PC-3 (cell line): ENCODE data around the gene FXYD1. TPM values are rescaled to one million over a fixed set of nuclear protein-coding genes. Genes with fewer than 3 reads are reported as not detected.

Source experiments
- ATAC-seq: fragments of 200-7000 bp; cut with Tn5 transposase; 2 replicates; pipeline ENCODE4 v1.9.1; 2020; ENCODE audit warnings: mild to moderate bottlenecking, moderate library complexity
- BruUV-seq: library from RNA; stranded (reverse); fragments of 400-500 nt; replicated peaks from 2 replicates; lab custom pipeline; 2021; lab: Mats Ljungman, UMichigan
- CTCF ChIA-PET: fragments of 300-600 bp; sonication (Branson Sonifier 250); formaldehyde crosslinking; loops from one replicate; lab custom pipeline; 2022; ENCODE audit warnings: antibody characterized with exemption; lab: Charles Lee
- POLR2A ChIA-PET: fragments of 300-600 bp; sonication (Branson Sonifier 250); formaldehyde crosslinking; loops from one replicate; lab custom pipeline; 2022; ENCODE audit warnings: antibody characterized with exemption; ENCODE audit not compliant: unreplicated experiment; lab: Charles Lee
- DNase-seq: peaks from one replicate; pipeline ENCODE4 v3.0.0-alpha.2; 2015
- H2AFZ ChIP-seq: fragments of 300-600 bp; sonication (generic); 2 replicates; pipeline ENCODE4 v1.6.0; 2016; ENCODE audit warnings: antibody characterized with exemption, low read length
- H3F3A ChIP-seq: fragments of 300-600 bp; sonication (generic); one replicate; pipeline ENCODE4 v1.6.0; 2017; ENCODE audit warnings: antibody characterized with exemption, low read length, control low read depth, mild to moderate bottlenecking; ENCODE audit not compliant: unreplicated experiment
- H3K27ac ChIP-seq: fragments of 300-600 bp; sonication (generic); 2 replicates; pipeline ENCODE4 v1.5.1; 2016; ENCODE audit warnings: mild to moderate bottlenecking, low read length
- H3K27me3 ChIP-seq: fragments of 300-600 bp; sonication (generic); 2 replicates; pipeline ENCODE4 v1.6.1; 2016; ENCODE audit warnings: low read length, mixed read lengths
- H3K36me3 ChIP-seq: fragments of 300-600 bp; sonication (generic); 2 replicates; pipeline ENCODE4 v1.6.1; 2016; ENCODE audit warnings: low read depth, mixed run types, low read length, mixed read lengths
- H3K4me1 ChIP-seq: fragments of 300-600 bp; sonication (generic); 2 replicates; pipeline ENCODE4 v1.5.1; 2016; ENCODE audit warnings: low read length; ENCODE audit not compliant: insufficient read depth
- H3K4me2 ChIP-seq: fragments of 300-600 bp; sonication (generic); 2 replicates; pipeline ENCODE4 v1.6.0; 2016; ENCODE audit warnings: low read length
- H3K4me3 ChIP-seq: fragments of 300-600 bp; sonication (generic); 2 replicates; pipeline ENCODE4 v1.5.1; 2016; ENCODE audit warnings: mild to moderate bottlenecking, low read length, mixed read lengths
- H3K79me2 ChIP-seq: fragments of 300-600 bp; sonication (generic); 2 replicates; pipeline ENCODE4 v1.6.1; 2017; ENCODE audit warnings: low read length, mixed read lengths
- H3K9ac ChIP-seq: fragments of 300-600 bp; sonication (generic); 2 replicates; pipeline ENCODE4 v1.6.0; 2016; ENCODE audit warnings: mild to moderate bottlenecking, low read length
- H3K9me2 ChIP-seq: fragments of 300-600 bp; sonication (generic); replicated peaks from 2 replicates; pipeline ENCODE4 v1.6.1; 2016; ENCODE audit warnings: mixed run types, low read length, mixed read lengths
- H3K9me3 ChIP-seq: fragments of 300-600 bp; sonication (generic); 2 replicates; pipeline ENCODE4 v1.6.1; 2016; ENCODE audit warnings: low read length, mixed read lengths
- H4K20me1 ChIP-seq: fragments of 300-600 bp; sonication (generic); 2 replicates; pipeline ENCODE4 v1.6.1; 2016; ENCODE audit warnings: low read length, mixed read lengths
- CTCF ChIP-seq: fragments of 300-600 bp; sonication (generic); conservative IDR thresholded peaks from 2 replicates; pipeline ENCODE4 v1.5.1; 2017; ENCODE audit warnings: antibody characterized with exemption, low read depth, mild to moderate bottlenecking, low read length
- EZH2 ChIP-seq: fragments of 300-600 bp; sonication (generic); IDR thresholded peaks from one replicate; pipeline ENCODE4 v1.6.1; 2017; ENCODE audit warnings: antibody characterized with exemption, mild to moderate bottlenecking, low read length; ENCODE audit not compliant: unreplicated experiment
- EZH2phosphoT487 ChIP-seq: fragments of 300-600 bp; sonication (generic); IDR thresholded peaks from 2 replicates; pipeline ENCODE4 v1.6.1; 2018; ENCODE audit warnings: mild to moderate bottlenecking, antibody characterized with exemption, low read length, borderline replicate concordance
- intact Hi-C: fragments of 100-400 bp; cut with micrococcal nuclease; formaldehyde crosslinking; loops from 2 replicates; pipeline ENCODE4 v1.9.0; 2023
- total RNA-seq: library from RNA; depleted of rRNA; stranded (reverse); fragments of >200 nt; gene quantifications from 2 replicates; pipeline ENCODE4 v1.2.3, GENCODE V29; 2014

FXYD1 gene
- total RNA-seq, 1 experiment from 2014 or later = not detected

GRCh38 chr19:35140962-35141836 lies 2.6 kb downstream of the FXYD1 start:
- CTCF ChIA-PET = interaction anchor here (0.6 to 1.3 kb wide), 8 partner anchors 13 to 303 kb away, joined by 3 to 15 read pairs (median 4); no protein-coding TSS in a partner anchor
- Histone ChIP-seq H3F3A (no peaks in the 10 kb centered on the region), H3K79me2 (no peaks in the 10 kb centered on the region), H3K9ac (no peak overlapping the region), H3K4me3 (peak overlapping the region; percentile 43), H2AFZ (peak overlapping the region; percentile 61), H3K9me3 (no peaks in the 10 kb centered on the region), H3K4me1 (0 out of 2 replicates have a peak, but pooled peaks cover 11% of the 10 kb centered on the region), H3K27ac (no peak overlapping the region), H3K9me2 (no peaks in the 10 kb centered on the region), H3K27me3 (no peaks in the 10 kb centered on the region), H3K4me2 (peak overlapping the region; percentile 70), H3K36me3 (no peaks in the 10 kb centered on the region), H4K20me1 (no peaks in the 10 kb centered on the region)
- POLR2A ChIA-PET = interaction anchor here (0.6 to 0.7 kb wide), 2 partner anchors 102 to 140 kb away, joined by 5 read pairs; no protein-coding TSS in a partner anchor
- TF ChIP-seq CTCF (peak; percentile 39; the same call in 1 of the 2 replicates), EZH2phosphoT487 (no peak), EZH2 (no peak)
- intact Hi-C loops = loop anchor here (5.0 to 10.0 kb wide), 2 partner anchors 74 to 104 kb away; partner anchors contain the start of gene LSR
- ATAC-seq (peak; percentile 82), DNase-seq (peak; percentile 82)
- BruUV-seq = no TSS peak

- intact Hi-C loops = loop anchor here (5.0 to 10.0 kb wide), 2 partner anchors 75 to 103 kb away; partner anchors contain the start of gene LSR
- no TSS peak for BruUV-seq
- no peaks in the 10 kb centered on the region for H3K79me2 ChIP-seq
- DNase-seq (no peak), ATAC-seq (no peak)
- no peaks in the 10 kb centered on the region for H3K9me2 ChIP-seq
- peak overlapping the region; percentile 70 for H3K4me2 ChIP-seq
- no peaks in the 10 kb centered on the region for H3K36me3 ChIP-seq
- H3K9ac ChIP-seq = no peak overlapping the region
- H3K27ac ChIP-seq = no peak overlapping the region
- no peaks in the 10 kb centered on the region for H3F3A ChIP-seq
- no peaks in the 10 kb centered on the region for H3K9me3 ChIP-seq
- POLR2A ChIA-PET = interaction anchor here (0.6 kb wide), 1 partner anchor 139 kb away, joined by 5 read pairs; no protein-coding TSS in a partner anchor
- peak overlapping the region; percentile 55 for H3K4me3 ChIP-seq
- H3K4me1 ChIP-seq = 0 out of 2 replicates have a peak, but pooled peaks cover 11% of the 10 kb centered on the region
- no peaks in the 10 kb centered on the region for H4K20me1 ChIP-seq
- TF ChIP-seq EZH2phosphoT487 = no peak
- no peak for TF ChIP-seq CTCF
- no peak for TF ChIP-seq EZH2
- CTCF ChIA-PET = interaction anchor here (0.6 to 1.3 kb wide), 4 partner anchors 75 to 120 kb away, joined by 3 to 15 read pairs (median 7); no protein-coding TSS in a partner anchor
- peak overlapping the region; percentile 61 for H2AFZ ChIP-seq
- no peaks in the 10 kb centered on the region for H3K27me3 ChIP-seq
These were observed 3.4 kb downstream of the FXYD1 start for GRCh38 chr19:35141837-35142605.
